Choroid plexus epithelial cell (primary cell): ENCODE data around the gene FKRP.

Source experiments
- DNase-seq: peaks from one replicate; pipeline ENCODE4 v3.0.0-alpha.2; 2010; ENCODE audit warnings: low read depth
- H3K4me3 ChIP-seq: 2 replicates; pipeline ENCODE4 v1.5.1; 2011; ENCODE audit warnings: low read depth, mild to moderate bottlenecking, control low read depth, low read length, moderate library complexity
- CTCF ChIP-seq: conservative IDR thresholded peaks from 2 replicates; pipeline ENCODE4 v1.5.1; 2011; ENCODE audit warnings: low read depth, mild to moderate bottlenecking, control low read depth, inconsistent platforms, low read length, moderate library complexity

FKRP gene

GRCh38 chr19:46748325-46749109 lies 2.7 kb downstream of the FKRP start:
- peak; percentile 88 for TF ChIP-seq CTCF
- DNase-seq, result peak; percentile 79
- no peak overlapping the region for H3K4me3 ChIP-seq

- TF ChIP-seq CTCF, result peak; percentile 62
- DNase-seq, result peak; percentile 43
- H3K4me3 ChIP-seq, result no peak overlapping the region
These were observed 7.7 kb downstream of the FKRP start for GRCh38 chr19:46753420-46754155.

GRCh38 chr19:46755077-46755852 lies 9.4 kb downstream of the FKRP start:
- no peak for TF ChIP-seq CTCF
- no peak overlapping the region for H3K4me3 ChIP-seq
- peak; percentile 69 for DNase-seq

GRCh38 chr19:46755853-46756543 lies 10.1 kb downstream of the FKRP start:
- TF ChIP-seq CTCF, result no peak
- DNase-seq, result no peak
- H3K4me3 ChIP-seq, result no peak overlapping the region

GRCh38 chr19:46756544-46756888 lies 10.7 kb downstream of the FKRP start:
- no peak overlapping the region for H3K4me3 ChIP-seq
- no peak for DNase-seq
- no peak for TF ChIP-seq CTCF

GRCh38 chr19:46759206-46759605 lies 13.3 kb downstream of the FKRP start:
- no peak for TF ChIP-seq CTCF
- no peak for DNase-seq
- H3K4me3 ChIP-seq, result no peak overlapping the region
